Measurements from ENCODE around the gene YJEFN3. TPM values are rescaled to one million over a fixed set of nuclear protein-coding genes. Genes with fewer than 3 reads are reported as not detected.

Gene YJEFN3
- total RNA-seq, 1 experiment from 2014 or later, result 11.1 TPM

- TF ChIP-seq CTCF (IDR thresholded peaks at IDR 0.05) (no peak), NFYB (CRISPR knock-in tag; conservative IDR thresholded peaks at IDR 0.05; ENCODE audit: low read depth) (no peak)
These were observed 23.7 kb upstream of the YJEFN3 start (continued) for GRCh38 chr19:19504754-19505668.

- Mint-ChIP-seq H3K27ac (no peak overlapping the region), H3K27me3 (ENCODE audit: low read depth) (no peaks in the 10 kb centered on the region), H3K36me3 (peaks cover 51% of the 10 kb centered on the region), H3K4me3 (no peak overlapping the region), H3K9me3 (no peaks in the 10 kb centered on the region), H3K4me1 (peaks cover 5% of the 10 kb centered on the region)
- no peak for TF ChIP-seq SMAD3 (CRISPR knock-in tag; IDR thresholded peaks at IDR 0.05; ENCODE audit: borderline replicate concordance)
- no peak for TF ChIP-seq ETV6 (CRISPR knock-in tag; IDR thresholded peaks at IDR 0.05)
- TF ChIP-seq RORB (CRISPR knock-in tag; IDR thresholded peaks at IDR 0.05), result no peak
- TF ChIP-seq ARID4B (CRISPR knock-in tag; IDR thresholded peaks at IDR 0.05; ENCODE audit: borderline replicate concordance), result no peak
- TF ChIP-seq AR (CRISPR knock-in tag; IDR thresholded peaks at IDR 0.05), result no peak
- no peak for TF ChIP-seq JAZF1 (CRISPR knock-in tag; IDR thresholded peaks at IDR 0.05)
- TF ChIP-seq NFATC4 (CRISPR knock-in tag; IDR thresholded peaks at IDR 0.05), result no peak
- no peak for TF ChIP-seq ZNF317 (CRISPR knock-in tag; IDR thresholded peaks at IDR 0.05; ENCODE audit: borderline replicate concordance, low read depth)
- no peak for TF ChIP-seq ZNF121 (CRISPR knock-in tag; IDR thresholded peaks at IDR 0.05)
- no peak for TF ChIP-seq TCF7 (CRISPR knock-in tag; IDR thresholded peaks at IDR 0.05; ENCODE audit: low read depth)
- no peak for TF ChIP-seq ELF4 (CRISPR knock-in tag; IDR thresholded peaks at IDR 0.05; ENCODE audit: low read depth)
- no peak for TF ChIP-seq ZNF423 (CRISPR knock-in tag; IDR thresholded peaks at IDR 0.05)
- no peak for TF ChIP-seq NR1H2 (CRISPR knock-in tag; IDR thresholded peaks at IDR 0.05)
- no peak for TF ChIP-seq GRHL2 (CRISPR knock-in tag; IDR thresholded peaks at IDR 0.05; ENCODE audit: insufficient replicate concordance, severe bottlenecking)
- no peak for TF ChIP-seq ZBTB21 (CRISPR knock-in tag; IDR thresholded peaks at IDR 0.05; ENCODE audit: borderline replicate concordance)
- no peak for TF ChIP-seq ATF2 (CRISPR knock-in tag; IDR thresholded peaks at IDR 0.05; ENCODE audit: borderline replicate concordance, low read depth)
- no peak for TF ChIP-seq FOXP4 (CRISPR knock-in tag; IDR thresholded peaks at IDR 0.05)
- ATAC-seq (no peak), DNase-seq (ENCODE audit: low spot score) (no peak)
- CTCF ChIA-PET, result no interaction called here
- POLR2A ChIA-PET, result no interaction called here
These were observed 22.9 kb upstream of the YJEFN3 start for GRCh38 chr19:19505669-19506326.
